GM21447 (cell line): ENCODE measurements around the gene UBL3.

Experiments used
- ATAC-seq: cut with Tn5 transposase; IDR thresholded peaks from one replicate; pipeline ENCODE4 v1.9.1; 2021; ENCODE audit not compliant: unreplicated experiment

UBL3 gene, protein sequence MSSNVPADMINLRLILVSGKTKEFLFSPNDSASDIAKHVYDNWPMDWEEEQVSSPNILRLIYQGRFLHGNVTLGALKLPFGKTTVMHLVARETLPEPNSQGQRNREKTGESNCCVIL

GRCh38 chr13:29850213-29850898 is at the start of gene UBL3:
UBL3 (minus strand) TSS chr13:29850617; CDS start chr13:29849538, 1,079 bp downstream.
- ATAC-seq: peak; percentile 84

GRCh38 chr13:29897102-29897501 is 46.7 kb upstream of the UBL3 start:
- ATAC-seq: no peak

GRCh38 chr13:29893438-29893837 is 43.0 kb upstream of the UBL3 start:
- ATAC-seq: no peak

GRCh38 chr13:29892151-29892550 is 41.7 kb upstream of the UBL3 start:
- ATAC-seq: no peak

DNA sequence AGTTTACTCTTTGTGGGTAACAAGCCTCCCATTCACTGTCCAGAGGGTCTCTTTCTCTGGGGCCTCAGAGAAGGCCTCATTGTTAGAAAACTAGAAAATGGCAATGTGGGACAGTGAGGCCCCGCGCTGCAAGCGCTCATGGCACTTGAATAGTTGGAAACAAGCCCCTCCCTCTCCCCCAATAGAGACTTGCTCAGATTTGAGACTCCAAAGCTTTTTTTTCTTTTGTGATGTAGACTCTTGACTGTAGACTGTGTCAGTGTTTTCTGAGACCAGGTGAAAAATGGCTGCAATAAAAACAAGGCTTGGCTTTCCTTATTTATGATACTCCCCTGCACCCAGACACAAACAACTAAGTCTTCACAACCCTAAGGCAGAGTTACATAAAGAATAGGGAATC is 38.7 kb upstream of the UBL3 start:
- no peak for ATAC-seq

DNA sequence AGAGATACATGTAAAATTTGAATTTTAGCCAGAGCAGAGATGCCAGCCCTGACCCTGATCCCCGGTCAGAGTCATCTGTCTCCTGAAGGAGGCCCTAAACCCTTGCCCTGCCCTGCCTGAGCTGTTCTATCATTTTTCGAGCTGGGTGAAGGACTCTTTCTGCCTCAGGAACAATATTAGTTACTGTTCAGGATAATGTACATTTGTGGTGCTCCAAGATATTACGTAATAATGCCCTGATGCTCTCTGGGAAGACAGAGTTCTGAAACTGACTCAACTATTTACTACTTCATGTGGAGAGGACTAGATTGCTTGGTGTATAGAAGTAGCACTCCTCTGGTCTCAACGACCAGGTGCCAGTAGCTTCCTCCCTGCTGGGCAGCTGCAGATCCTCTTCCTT is 37.9 kb upstream of the UBL3 start:
- no peak for ATAC-seq

DNA sequence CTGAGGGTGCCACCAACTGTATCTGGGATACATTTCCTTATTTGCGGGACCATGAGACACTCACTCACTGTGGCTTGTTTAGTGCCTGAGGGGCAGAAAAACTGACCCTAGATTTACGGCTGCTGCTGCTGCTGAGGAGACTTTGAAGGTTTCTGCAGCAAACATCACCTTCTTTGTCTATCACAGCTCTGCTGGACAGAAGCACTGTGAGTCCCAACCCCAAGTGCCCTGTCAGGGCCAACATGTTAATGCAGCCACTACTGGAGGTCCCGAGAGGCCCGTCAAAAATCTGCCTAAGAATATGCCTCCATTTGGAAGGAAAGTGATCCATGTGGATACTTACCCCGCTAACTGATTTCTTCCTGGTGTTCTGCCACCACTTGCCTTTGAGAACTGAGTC is 37.3 kb upstream of the UBL3 start:
- ATAC-seq: no peak

DNA sequence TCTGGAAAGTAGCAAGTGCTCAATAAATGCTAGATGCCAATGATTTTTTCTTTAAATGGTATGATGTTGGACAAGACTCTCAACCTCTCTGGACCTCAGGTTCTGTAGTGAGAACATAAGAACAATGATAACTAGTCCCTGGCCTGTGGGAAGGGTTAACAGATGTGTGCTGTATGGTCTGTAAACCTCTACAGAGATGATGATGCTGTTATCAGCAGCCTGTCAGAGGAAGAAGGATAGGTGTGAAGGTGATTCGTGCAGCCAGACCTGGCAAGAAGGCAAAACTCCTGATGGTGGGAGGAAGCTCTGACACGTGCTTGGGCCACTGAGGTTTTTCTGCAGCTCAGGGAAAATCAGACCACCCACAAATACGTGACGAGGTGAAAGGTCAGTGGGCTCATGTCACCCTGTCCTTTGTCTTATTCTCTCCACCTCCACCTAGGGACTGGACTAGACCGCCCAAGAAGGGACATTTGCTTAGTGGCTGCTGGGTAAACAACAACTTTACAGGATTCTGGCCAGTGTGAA is 36.7 kb upstream of the UBL3 start:
- ATAC-seq: no peak

DNA sequence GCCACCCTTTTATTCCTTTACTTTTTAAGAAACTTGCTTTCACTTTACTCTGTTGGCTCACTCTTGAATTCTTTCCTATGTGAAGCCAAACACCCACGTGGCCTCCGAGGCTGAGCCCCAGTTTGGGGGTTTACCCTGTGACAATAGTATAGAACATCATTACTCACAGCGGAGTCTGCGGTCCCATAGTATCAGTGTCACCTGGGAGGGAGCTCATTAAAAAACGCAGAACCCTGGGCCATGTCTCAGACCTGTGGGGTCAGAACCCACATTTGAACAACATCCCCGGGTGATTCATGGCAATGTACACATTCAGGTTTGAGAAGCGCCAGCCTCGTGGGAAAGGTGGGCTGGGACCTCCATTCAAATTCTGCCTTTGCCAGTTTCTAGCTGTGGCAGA is 36.0 kb upstream of the UBL3 start:
- ATAC-seq: no peak

- ATAC-seq: no peak
These were observed 35.6 kb upstream of the UBL3 start for GRCh38 chr13:29885989-29886388.

DNA sequence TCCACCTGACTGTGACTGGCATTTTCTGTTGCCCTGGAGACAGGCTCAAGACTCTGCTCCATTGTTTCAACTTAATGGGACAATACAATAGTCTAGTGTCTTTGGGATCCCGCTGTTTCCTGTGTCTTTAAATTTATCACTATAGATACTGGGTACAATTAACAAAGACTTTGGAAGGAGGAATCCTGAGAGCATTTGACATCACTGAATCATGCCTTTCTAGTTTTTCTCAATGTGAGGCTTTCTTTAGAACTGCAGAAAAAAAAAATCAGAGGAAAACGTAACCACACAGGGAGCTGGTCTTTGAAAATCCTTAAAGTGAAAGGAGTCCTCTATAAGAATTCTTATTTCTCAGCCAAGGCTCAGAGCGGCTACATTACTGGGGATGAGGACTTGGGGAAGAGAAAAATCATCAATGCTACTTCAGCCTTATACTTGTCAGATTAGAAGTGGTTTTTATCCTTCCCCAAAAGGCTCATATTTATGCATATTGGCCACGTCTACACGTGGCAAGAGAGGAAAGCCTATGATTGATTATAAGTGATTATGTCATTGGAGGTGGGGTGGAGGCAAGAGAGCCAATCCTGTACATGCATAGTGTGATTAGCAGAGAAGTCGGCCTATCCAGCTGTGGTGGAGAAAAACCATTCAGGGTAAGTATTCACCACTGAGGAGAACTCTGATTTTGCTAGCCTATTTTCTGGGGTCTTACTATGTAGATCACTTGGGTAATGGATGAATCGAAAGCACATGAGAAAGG is 34.4 kb upstream of the UBL3 start:
- no peak for ATAC-seq

- no peak for ATAC-seq
These were observed 33.6 kb upstream of the UBL3 start for GRCh38 chr13:29883941-29884518.

DNA sequence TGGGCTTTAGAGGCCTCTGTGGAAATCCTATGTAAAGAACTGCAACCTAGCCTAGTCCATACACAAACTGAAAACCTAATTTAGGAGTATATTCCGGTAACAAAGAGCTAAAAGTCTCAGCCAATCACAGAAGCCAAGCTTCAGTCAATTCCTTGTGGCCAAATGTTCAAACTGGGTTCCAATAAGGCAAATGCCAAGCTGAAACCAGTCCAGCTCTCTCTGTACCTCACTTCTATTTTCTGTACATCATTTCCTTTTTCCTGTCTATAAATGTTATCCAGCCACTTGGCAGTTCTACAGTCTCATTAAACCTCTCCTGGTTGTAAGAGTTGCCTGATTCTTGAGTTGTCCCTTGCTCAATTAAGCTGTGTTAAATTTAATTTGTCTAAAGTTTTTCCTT is 31.7 kb upstream of the UBL3 start:
- ATAC-seq: no peak

- ATAC-seq: no peak
These were observed 27.7 kb upstream of the UBL3 start for GRCh38 chr13:29878101-29878500.

- no peak for ATAC-seq
These were observed 27.1 kb upstream of the UBL3 start for GRCh38 chr13:29877456-29878078.

GRCh38 chr13:29875646-29876045 is 25.2 kb upstream of the UBL3 start:
- ATAC-seq: no peak

- ATAC-seq: no peak
These were observed 18.2 kb upstream of the UBL3 start for GRCh38 chr13:29868581-29868980.

DNA sequence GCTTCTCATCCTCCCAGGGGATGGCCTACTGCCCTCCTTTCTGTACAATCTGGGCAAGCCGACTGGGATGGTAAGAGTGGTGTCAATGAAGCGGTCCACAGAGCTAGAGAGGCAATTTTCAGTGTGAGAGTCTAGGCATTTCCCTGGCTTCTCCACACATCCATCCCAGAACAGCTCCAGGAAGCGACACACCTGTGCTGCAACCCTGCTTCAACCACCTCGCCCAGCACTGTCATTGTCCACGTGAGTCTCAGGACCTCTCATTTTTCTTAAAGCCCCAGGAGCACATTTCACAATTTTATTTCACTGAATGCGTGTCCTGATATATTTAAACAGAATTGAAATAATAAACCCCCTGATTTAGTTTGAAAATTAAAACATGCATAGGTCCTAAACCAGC is 15.5 kb upstream of the UBL3 start:
- no peak for ATAC-seq

DNA sequence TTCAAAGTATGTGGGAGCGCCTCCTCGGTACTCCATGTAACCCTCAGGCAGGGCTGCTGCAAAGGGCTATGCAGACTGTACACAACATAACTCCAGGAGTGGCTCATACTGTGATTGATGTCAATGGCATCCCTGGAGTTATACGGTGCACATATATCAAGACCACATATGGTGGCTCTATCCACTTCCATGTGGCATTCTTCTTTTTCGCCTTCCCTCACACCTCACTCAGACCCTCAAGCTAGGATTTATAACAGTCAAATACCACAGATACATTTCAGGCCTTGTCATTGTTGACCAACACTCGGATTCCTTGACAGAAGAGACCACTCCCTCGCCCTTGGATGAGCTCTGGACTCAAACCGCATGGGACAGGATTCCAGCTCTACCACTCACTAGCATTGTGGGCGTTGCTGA is 11.3 kb upstream of the UBL3 start:
- ATAC-seq: no peak

- ATAC-seq: no peak
These were observed 9.6 kb upstream of the UBL3 start for GRCh38 chr13:29859971-29860370.

GRCh38 chr13:29858667-29859066 is 8.2 kb upstream of the UBL3 start:
- ATAC-seq: no peak
